ENCODE data around the gene CSF2RB.

CSF2RB gene

GRCh38 chr22:36936362-36937116 is 23.1 kb downstream of the CSF2RB start:
- no peak for DNase-seq (ENCODE audit: low spot score)

DNA sequence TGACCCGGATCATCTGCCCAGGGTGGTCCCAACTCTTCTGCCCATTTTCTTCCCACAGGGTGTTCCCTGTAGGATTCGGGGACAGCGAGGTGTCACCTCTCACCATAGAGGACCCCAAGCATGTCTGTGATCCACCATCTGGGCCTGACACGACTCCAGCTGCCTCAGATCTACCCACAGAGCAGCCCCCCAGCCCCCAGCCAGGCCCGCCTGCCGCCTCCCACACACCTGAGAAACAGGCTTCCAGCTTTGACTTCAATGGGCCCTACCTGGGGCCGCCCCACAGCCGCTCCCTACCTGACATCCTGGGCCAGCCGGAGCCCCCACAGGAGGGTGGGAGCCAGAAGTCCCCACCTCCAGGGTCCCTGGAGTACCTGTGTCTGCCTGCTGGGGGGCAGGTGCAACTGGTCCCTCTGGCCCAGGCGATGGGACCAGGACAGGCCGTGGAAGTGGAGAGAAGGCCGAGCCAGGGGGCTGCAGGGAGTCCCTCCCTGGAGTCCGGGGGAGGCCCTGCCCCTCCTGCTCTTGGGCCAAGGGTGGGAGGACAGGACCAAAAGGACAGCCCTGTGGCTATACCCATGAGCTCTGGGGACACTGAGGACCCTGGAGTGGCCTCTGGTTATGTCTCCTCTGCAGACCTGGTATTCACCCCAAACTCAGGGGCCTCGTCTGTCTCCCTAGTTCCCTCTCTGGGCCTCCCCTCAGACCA is 24.0 kb downstream of the CSF2RB start:
- no peak for DNase-seq (ENCODE audit: low spot score)

DNA sequence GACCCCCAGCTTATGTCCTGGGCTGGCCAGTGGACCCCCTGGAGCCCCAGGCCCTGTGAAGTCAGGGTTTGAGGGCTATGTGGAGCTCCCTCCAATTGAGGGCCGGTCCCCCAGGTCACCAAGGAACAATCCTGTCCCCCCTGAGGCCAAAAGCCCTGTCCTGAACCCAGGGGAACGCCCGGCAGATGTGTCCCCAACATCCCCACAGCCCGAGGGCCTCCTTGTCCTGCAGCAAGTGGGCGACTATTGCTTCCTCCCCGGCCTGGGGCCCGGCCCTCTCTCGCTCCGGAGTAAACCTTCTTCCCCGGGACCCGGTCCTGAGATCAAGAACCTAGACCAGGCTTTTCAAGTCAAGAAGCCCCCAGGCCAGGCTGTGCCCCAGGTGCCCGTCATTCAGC is 24.6 kb downstream of the CSF2RB start:
- DNase-seq (ENCODE audit: low spot score) = no peak

DNA sequence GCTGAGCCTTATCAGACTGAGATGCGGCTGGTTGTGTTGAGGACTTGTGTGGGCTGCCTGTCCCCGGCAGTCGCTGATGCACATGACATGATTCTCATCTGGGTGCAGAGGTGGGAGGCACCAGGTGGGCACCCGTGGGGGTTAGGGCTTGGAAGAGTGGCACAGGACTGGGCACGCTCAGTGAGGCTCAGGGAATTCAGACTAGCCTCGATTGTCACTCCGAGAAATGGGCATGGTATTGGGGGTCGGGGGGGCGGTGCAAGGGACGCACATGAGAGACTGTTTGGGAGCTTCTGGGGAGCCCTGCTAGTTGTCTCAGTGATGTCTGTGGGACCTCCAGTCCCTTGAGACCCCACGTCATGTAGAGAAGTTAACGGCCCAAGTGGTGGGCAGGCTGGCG is 25.5 kb downstream of the CSF2RB start:
- DNase-seq (ENCODE audit: low spot score) = no peak

- no peak for DNase-seq (ENCODE audit: low spot score)
Observed at GRCh38 chr22:36940676-36941075, 27.2 kb downstream of the CSF2RB start.

- DNase-seq (ENCODE audit: low spot score) = no peak
Observed at GRCh38 chr22:36942556-36942955, 29.1 kb downstream of the CSF2RB start.

DNA sequence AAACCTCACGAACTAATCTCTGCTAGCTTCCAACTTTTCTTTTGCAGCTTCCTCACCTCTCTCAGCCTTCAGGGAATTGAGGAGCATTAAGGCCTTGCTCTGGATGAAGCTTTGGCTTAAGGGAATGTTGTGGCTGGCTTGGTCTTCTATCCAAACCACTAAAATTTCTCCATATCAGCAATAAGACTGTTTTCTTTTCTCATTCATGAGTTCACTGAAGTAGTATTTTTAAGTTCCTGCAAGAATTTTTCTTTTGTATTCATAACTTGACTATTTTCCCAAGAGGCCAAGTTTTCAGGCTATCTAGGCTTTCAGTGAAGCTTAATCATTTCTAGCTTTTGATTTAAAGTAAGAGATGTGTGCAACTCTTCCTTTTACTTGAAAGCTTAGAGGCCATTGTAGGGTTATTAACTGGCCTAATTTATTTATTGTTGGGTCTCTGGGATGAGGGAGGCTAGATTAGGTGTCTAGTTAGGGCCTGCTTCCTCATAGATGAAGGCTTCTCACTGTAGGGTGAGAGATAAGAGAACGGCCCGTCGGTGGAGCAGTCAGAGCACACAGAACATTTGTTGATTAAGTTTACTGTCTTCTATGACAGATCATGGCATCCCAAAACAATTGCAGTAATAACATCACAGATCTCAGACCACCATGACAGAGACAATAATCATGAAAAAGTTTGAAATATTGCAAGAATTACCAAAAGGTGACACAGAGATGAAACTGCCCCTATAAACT is 33.2 kb downstream of the CSF2RB start:
- no peak for DNase-seq (ENCODE audit: low spot score)

GRCh38 chr22:36948273-36949225 is 35.1 kb downstream of the CSF2RB start:
- DNase-seq (ENCODE audit: low spot score) = no peak

GRCh38 chr22:36950797-36951590 is 37.6 kb downstream of the CSF2RB start:
- no peak for DNase-seq (ENCODE audit: low spot score)

DNA sequence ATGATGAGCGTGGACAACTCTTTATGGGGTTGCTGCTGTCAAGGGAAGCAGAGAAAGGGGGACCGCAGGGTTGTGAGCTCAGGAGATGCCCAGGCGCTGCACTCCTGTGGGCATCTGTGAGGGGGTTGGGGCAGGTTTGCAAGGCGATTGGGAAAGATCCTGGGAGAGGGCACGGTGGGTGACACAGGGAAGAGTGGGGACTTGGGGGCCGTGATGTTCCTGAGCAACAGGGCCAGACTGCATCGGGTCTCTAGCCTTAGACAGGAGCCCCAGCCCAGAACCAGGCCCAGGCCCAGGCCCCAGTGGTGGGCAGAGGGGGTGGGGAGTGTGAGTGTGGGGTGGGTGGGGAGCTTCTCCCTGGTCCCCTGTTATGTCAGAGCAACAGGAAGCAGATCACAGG is 38.3 kb downstream of the CSF2RB start:
- no peak for DNase-seq (ENCODE audit: low spot score)

GRCh38 chr22:36953239-36954080 is 40.0 kb downstream of the CSF2RB start:
- DNase-seq (ENCODE audit: low spot score) = no peak

DNA sequence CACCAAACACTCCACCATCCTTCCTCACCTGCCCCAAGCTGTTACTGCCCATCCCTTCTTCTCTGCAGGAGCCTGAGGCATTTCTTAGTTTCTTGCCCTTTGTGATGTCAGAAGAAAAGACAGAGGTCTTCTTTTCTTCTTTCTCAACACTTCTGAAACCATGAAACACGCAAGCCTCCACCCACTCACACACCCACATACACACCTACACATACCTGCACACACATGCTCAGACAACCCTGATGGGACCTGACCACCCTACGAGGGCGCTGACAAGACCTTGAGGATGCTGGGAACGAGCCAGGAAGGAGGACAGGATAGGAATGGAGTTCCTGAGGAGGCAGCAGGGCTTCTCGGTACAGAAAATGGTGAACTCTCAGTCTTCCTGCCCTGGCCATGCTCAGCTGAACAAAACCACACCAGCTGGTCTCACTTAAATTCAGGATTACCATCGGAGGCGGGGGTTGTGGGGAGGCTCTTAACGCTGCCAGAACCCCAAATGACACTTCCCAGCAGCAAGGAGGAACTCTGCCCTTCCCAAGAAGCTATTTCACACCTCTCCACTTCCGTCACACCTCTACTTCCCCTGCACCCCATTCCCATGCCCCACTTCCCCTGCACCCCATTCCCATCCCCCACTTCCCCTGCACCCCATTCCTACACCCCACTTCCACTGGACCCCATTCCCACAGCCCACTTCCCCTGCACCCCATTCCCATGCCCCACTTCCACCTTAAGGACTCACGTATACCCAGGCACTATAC is 41.0 kb downstream of the CSF2RB start:
- no peak for DNase-seq (ENCODE audit: low spot score)

GRCh38 chr22:36955691-36956090 is 42.3 kb downstream of the CSF2RB start:
- DNase-seq (ENCODE audit: low spot score) = no peak

GRCh38 chr22:36958366-36958765 is 44.9 kb downstream of the CSF2RB start:
- DNase-seq (ENCODE audit: low spot score) = no peak

DNA sequence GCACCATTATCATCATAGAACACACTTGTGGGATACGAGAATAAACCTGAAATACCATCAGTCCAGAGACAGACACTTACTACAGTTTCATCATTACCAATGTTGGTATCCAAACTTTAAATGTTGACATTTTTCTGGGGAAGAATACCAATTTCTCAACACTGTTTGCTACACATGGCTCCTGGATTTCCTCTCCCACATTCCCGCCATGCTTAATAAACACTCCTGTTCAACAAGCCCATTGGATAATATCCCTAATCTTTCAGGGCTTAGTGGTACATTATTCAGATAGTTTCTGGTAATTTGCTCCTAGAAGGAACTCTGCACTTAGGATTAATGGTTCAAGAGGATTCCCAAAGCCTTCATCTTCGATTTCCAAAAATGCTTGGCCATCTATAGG is 48.2 kb downstream of the CSF2RB start:
- DNase-seq (ENCODE audit: low spot score) = no peak

GRCh38 chr22:36963302-36963701 is 49.9 kb downstream of the CSF2RB start:
- DNase-seq (ENCODE audit: low spot score) = no peak

DNA sequence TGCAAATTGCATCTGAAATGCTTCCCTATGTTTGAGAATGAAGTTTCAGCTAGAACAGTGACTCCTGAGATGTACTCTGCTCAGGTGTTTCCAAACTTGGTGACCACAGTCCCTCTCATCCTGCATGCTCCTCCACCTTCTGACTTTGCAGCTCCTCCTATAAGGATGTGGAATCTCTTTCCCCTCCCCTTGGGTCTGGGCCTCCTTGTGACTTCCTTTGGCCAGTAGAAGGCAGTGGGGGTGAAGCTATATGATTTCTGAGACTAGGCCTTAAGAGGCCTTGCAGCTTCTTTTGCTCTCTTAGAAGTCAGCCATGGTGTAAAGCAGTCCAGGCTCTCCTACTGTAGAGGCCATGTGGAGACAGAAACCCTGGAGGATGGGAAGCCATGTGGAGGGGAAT is 50.7 kb downstream of the CSF2RB start:
- DNase-seq (ENCODE audit: low spot score) = no peak

DNA sequence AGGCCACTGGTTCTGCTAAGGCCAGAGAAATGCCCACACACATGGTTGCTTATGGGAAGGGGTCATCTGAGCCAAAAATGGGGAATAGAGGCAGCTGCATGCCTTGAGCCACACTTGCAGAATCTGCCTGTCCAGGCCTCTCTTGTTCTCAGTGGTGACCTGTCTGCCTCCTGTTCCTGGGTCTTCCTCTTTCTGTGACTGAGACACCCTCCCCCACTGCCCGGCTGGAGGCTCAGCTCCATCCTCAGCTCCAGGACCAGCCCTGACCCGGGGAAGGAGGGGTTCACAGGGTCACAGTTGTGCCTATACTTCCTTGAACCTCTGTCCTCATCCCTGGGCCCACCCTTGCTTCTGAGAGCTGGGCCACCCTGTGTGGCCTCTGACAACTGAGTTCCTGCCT is 52.3 kb downstream of the CSF2RB start:
- no peak for DNase-seq (ENCODE audit: low spot score)

DNA sequence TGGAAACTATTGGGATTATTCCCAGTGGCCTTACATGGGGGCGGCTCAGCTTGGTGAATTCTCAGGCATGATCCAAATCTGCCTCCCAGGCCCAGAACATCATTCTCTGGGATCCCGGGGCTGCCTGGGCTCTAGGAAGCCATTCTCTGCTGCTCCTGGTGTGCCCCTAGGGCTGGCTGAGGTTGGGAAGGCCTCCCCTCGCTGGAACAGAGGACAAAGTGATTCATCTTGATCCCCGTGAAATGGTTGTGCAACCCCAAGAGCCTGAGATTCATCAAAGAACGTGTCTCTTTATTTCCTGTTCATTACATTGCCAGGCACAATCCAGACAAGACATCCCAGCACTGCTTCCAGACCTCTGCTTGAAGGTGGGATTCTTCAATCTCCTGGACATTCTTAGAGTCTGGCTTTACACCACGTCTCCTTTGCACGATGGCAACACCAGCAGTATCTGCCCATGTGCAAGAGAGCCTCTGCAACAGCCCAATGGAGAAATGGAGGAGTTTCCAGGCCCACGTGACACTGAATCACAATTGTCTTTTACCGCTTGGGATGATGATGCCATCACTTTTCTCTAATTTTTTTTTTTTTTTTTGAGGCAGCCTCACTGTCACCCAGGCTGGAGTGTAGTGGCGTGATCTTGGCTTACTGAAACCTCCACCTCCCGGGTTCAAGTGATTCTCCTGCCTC is 53.6 kb downstream of the CSF2RB start:
- DNase-seq (ENCODE audit: low spot score) = no peak
